VCaP (cell line): ENCODE measurements around the gene RALGPS2.
"Not testable (repeated sequence)": the region's sequence is repeated elsewhere in the genome, so short reads cannot be mapped to it uniquely, and the experiment has no call there.

Experiments used
- H3K27ac ChIP-seq: fragments of 450-650 bp; 2 replicates; pipeline ENCODE4 v1.5.1; 2017
- CTCF ChIP-seq: fragments of 450-650 bp; conservative IDR thresholded peaks from 2 replicates; pipeline ENCODE4 v1.5.1; 2017; ENCODE audit warnings: mild to moderate bottlenecking, moderate library complexity

Gene RALGPS2

DNA sequence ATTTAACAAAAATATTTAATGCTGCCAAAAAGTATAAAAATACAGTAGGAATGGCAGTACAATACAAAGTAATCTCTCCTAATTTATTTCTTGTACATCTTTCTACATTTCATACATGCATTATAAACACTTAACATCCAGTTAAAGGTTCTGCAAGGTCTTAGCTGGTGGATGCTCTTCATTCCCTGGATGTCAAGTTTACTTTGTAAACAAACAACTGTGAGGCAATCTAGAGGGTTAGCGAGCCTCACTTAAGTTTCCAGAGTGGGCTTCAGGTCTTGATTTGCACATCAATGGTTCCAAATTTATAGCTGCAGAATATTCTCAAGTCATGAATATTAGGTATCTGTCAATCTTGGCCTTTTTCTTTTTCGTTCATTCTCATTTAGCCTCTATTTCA, 21.3 kb downstream of the RALGPS2 start:
- TF ChIP-seq CTCF = no peak
- H3K27ac ChIP-seq = no peak overlapping the region

- H3K27ac ChIP-seq = not testable (repeated sequence)
Measured at GRCh38 chr1:178747361-178747760, 22.3 kb downstream of the RALGPS2 start.

DNA sequence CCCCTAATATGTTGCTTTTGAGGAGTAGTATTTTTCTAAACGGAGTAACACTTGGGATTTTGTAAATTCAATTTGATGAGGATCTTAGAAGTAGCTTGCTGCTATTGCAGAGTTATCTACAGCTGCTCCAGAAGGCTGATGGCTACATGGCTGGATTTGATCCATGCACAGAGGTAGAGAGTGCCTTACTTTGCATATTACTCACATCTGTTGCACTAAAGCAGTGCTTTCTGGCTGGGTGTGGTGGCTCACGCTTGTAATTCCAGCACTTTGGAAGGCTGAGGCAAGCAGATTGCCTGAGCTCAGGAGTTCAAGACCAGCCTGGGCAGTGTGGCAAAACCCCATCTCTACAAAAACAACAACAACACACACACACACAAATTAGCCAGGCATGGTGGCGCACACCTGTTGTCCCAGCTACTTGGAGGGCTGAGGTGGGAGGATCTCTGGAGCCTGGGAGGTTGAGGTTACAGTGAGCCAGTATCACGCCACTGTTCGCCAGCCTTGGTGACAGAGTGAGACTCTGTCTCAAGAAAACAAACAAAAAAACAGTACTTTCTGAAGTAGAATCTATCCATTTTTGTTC, 24.6 kb downstream of the RALGPS2 start:
- no peak overlapping the region for H3K27ac ChIP-seq

DNA sequence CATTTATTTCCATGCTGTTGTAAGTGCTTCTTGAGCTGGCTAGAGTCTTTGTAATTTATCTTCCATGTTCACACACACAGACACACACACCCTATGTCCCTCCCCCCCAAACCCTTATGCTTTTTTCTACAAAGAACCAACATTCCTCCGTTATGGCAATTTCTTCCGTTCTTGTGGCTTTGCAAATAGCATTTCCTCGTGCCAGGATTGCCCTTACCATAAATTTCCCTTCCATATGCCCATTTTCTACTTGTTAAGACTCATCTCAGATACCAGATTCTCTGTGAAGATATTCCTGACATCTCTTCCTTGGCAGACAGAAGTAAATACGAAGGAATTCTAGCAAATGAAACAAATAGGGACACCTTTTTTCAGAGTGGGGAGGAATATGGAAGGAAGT, 26.0 kb downstream of the RALGPS2 start:
- TF ChIP-seq CTCF = no peak
- H3K27ac ChIP-seq = no peak overlapping the region

More for the DNA sequence above, 24.6 kb downstream of the RALGPS2 start:
- no peak for TF ChIP-seq CTCF

GRCh38 chr1:178752891-178753290, 27.8 kb downstream of the RALGPS2 start:
- TF ChIP-seq CTCF = no peak
- H3K27ac ChIP-seq = no peak overlapping the region

- H3K27ac ChIP-seq = not testable (repeated sequence)
Measured at GRCh38 chr1:178754655-178755256, 29.7 kb downstream of the RALGPS2 start.

DNA sequence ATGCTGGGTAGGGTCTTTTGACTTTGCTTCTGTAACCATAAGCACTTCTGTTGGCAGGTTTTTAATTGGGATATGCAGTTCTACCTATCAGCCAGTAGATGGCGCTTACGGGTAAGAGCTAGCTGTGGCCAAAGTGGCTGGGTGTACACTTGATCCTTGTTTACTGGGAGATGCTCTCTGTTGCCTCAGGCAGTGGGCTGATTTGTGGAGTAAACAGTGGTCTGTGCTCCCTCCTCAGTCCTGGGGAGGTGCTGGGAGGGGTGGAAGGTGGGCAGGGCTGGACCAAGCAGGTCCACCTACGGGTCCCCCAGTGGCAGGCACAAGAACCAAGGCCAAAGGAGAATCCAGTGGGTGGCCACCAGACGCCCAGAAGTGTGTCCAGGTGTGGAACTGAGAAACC, 43.4 kb downstream of the RALGPS2 start:
- peak; percentile 75 for TF ChIP-seq CTCF
- H3K27ac ChIP-seq = no peak overlapping the region

GRCh38 chr1:178772952-178773351, 47.9 kb downstream of the RALGPS2 start:
- no peak for TF ChIP-seq CTCF
- no peak overlapping the region for H3K27ac ChIP-seq
